Urothelium cell line (cell line): ENCODE measurements around the gene GARNL3.
A peak's percentile ranks its signal among the peaks of the same experiment; 100 is the strongest.

Source experiments
- DNase-seq: peaks from one replicate; pipeline ENCODE4 v3.0.0; 2011; ENCODE audit warnings: low spot score, mixed read lengths
- FAIRE-seq: peaks from 2 replicates; lab custom pipeline; 2011; peaks lifted over from hg19 to GRCh38; lab: Jason Lieb, UNC

The GARNL3 gene

GRCh38 chr9:127264462-127265219 is at the start of gene GARNL3:
Gene GARNL3 (plus strand): TSS chr9:127264774. CDS start chr9:127264878, 104 bp downstream.
- FAIRE-seq (no peak), DNase-seq (no peak)

- no peak for FAIRE-seq
- DNase-seq, result no peak
Observed at GRCh38 chr9:127215268-127216209, 49.0 kb upstream of the GARNL3 start.

GRCh38 chr9:127216210-127216887 is 48.2 kb upstream of the GARNL3 start:
- DNase-seq (no peak), FAIRE-seq (no peak)

GRCh38 chr9:127216888-127217217 is 47.7 kb upstream of the GARNL3 start:
- no peak for DNase-seq
- FAIRE-seq, result no peak

- DNase-seq, result no peak
- FAIRE-seq, result no peak
Observed at GRCh38 chr9:127218818-127219217, 45.8 kb upstream of the GARNL3 start.

GRCh38 chr9:127219520-127219919 is 45.1 kb upstream of the GARNL3 start:
- no peak for DNase-seq

GRCh38 chr9:127221695-127222094 is 42.9 kb upstream of the GARNL3 start:
- FAIRE-seq, result no peak

More at GRCh38 chr9:127219520-127219919, 45.1 kb upstream of the GARNL3 start:
- no peak for FAIRE-seq

GRCh38 chr9:127222388-127223095 is 42.0 kb upstream of the GARNL3 start:
- DNase-seq (no peak), FAIRE-seq (no peak)

More at GRCh38 chr9:127221695-127222094, 42.9 kb upstream of the GARNL3 start:
- DNase-seq, result no peak

- no peak for DNase-seq
- no peak for FAIRE-seq
Observed at GRCh38 chr9:127223266-127223665, 41.3 kb upstream of the GARNL3 start.

GRCh38 chr9:127223810-127224177 is 40.8 kb upstream of the GARNL3 start:
- DNase-seq, result no peak
- no peak for FAIRE-seq

- no peak for FAIRE-seq
- peak; percentile 93 for DNase-seq
Observed at GRCh38 chr9:127224178-127224882, 40.2 kb upstream of the GARNL3 start.

GRCh38 chr9:127224883-127225739 is 39.5 kb upstream of the GARNL3 start:
- FAIRE-seq (no peak), DNase-seq (peak; percentile 99)

GRCh38 chr9:127225801-127226625 is 38.6 kb upstream of the GARNL3 start:
- DNase-seq (peak; percentile 24), FAIRE-seq (no peak)

- no peak for FAIRE-seq
- DNase-seq, result no peak
Observed at GRCh38 chr9:127229691-127230417, 34.7 kb upstream of the GARNL3 start.

- no peak for DNase-seq
- no peak for FAIRE-seq
Observed at GRCh38 chr9:127231666-127232065, 32.9 kb upstream of the GARNL3 start.

- no peak for DNase-seq
- FAIRE-seq, result no peak
Observed at GRCh38 chr9:127232833-127233549, 31.6 kb upstream of the GARNL3 start.

- no peak for FAIRE-seq
- DNase-seq, result no peak
Observed at GRCh38 chr9:127233550-127233949, 31.0 kb upstream of the GARNL3 start.
